Omental fat pad (tissue), 4 donors: Measurements from ENCODE around the gene ITIH4. TPM values are rescaled to one million over a fixed set of nuclear protein-coding genes. Genes with fewer than 3 reads are reported as not detected.

Source experiments
- ATAC-seq: fragments of 150-250 bp; one replicate; pipeline ENCODE4 v1.9.1; 2016; ENCODE audit warnings: mild to moderate bottlenecking, moderate library complexity; ENCODE audit not compliant: low FRiP score
- DNase-seq: peaks from one replicate; pipeline ENCODE4 v3.0.0-alpha.2; 2019; ENCODE audit warnings: low spot score
- total RNA-seq, 4 donors: library from RNA; depleted of rRNA; stranded (reverse); fragments of >200 nt; gene quantifications; one replicate each; pipeline ENCODE4 v1.1.0, GENCODE V29; 2016
- TF ChIP-seq, protein P1 (sequence below), 3 donors: fragments of 450-650 bp; IDR thresholded peaks; one replicate each; pipeline ENCODE4 v1.5.1; 2016 to 2017; ENCODE audit warnings: antibody characterized with exemption in 3 of 3, mild to moderate bottlenecking in 3 of 3, moderate library complexity in 2 of 3

ITIH4 gene
- total RNA-seq, 4 donors from 2014 or later, result 1.2 to 18.8 (median 3.6) TPM

DNA sequence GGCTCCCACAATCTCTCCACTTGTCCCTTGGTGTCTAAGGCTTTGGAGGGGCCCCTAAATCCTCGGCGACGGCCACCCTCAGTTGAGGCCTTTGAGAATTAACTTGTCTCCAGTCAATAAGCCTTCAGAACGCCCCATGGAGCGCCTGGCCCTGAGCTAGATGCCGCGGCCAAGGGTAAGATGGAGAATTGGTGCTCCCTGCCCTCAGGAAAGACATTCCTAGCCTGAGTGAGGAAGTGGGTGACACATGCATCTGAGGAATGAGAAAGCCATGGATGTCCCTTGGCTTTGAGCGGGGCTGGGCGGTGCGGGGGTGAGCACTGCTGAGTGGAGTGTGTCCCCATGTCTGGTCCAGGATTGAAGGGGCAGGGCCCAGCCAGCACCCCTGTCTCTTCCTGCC lies 13.3 kb downstream of the ITIH4 start:
- ATAC-seq, result no peak
- DNase-seq, result no peak
- TF ChIP-seq, protein P1, sequence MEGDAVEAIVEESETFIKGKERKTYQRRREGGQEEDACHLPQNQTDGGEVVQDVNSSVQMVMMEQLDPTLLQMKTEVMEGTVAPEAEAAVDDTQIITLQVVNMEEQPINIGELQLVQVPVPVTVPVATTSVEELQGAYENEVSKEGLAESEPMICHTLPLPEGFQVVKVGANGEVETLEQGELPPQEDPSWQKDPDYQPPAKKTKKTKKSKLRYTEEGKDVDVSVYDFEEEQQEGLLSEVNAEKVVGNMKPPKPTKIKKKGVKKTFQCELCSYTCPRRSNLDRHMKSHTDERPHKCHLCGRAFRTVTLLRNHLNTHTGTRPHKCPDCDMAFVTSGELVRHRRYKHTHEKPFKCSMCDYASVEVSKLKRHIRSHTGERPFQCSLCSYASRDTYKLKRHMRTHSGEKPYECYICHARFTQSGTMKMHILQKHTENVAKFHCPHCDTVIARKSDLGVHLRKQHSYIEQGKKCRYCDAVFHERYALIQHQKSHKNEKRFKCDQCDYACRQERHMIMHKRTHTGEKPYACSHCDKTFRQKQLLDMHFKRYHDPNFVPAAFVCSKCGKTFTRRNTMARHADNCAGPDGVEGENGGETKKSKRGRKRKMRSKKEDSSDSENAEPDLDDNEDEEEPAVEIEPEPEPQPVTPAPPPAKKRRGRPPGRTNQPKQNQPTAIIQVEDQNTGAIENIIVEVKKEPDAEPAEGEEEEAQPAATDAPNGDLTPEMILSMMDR (IDR thresholded peaks at IDR 0.05), result no peak

GRCh38 chr3:52816654-52817053 lies 13.8 kb downstream of the ITIH4 start:
- ATAC-seq (no peak), DNase-seq (no peak)
- TF ChIP-seq, protein P1 (IDR thresholded peaks at IDR 0.05), result no peak

- ATAC-seq, result no peak
- DNase-seq, result no peak
- TF ChIP-seq, protein P1 (IDR thresholded peaks at IDR 0.05), result no peak
These were observed 14.3 kb downstream of the ITIH4 start for GRCh38 chr3:52816199-52816598.

DNA sequence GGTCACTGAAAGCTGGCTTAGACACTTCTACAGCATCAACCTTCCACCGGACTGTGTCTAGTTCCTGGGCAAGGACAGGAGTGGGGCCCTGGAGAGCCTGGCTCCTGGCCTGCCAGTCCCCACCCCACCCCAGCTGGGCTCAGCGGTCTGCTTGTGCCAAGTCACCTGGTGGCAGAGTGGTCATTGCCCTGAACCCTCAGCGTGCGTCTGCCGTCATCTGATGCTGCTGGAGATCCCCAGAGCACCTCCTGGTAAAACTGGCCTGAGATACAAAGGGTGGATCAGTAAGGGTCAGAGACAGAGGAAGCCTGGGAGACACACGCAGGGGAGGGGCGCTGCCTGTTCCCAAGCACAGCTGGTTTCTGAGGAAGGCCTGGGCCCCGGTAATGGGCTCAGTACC lies 16.7 kb downstream of the ITIH4 start:
- DNase-seq (no peak), ATAC-seq (no peak)
- TF ChIP-seq, protein P1 (IDR thresholded peaks at IDR 0.05), result no peak

DNA sequence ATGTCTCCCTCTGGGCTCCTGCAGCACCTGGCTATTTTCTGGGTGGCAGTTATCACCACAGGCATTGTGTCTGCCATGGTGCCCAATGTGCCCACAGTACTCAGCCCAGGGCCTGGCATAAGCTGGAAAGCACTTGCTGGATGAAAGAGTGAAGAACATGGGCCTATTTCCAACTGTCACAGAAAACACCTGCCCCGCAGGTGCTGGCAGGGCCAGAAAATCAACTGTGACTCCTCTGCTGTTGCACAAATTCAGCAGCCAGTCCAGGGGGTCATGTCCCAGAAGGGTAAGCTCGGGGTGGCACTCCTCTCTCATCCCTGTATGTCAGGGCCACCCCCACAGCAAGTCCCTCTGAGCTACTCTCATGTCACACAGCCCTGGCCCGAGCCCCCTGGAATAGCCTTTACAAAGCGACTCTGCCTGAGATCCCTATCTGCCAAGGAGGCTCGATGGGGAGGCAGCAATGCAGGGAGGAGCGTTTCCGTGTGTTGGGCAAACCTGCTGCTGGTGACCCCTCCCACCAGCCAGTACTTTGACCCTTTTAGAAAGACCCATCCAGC lies 18.9 kb downstream of the ITIH4 start:
- ATAC-seq (no peak), DNase-seq (no peak)
- TF ChIP-seq, protein P1 (IDR thresholded peaks at IDR 0.05), result no peak

- ATAC-seq (no peak), DNase-seq (no peak)
- TF ChIP-seq, protein P1 (IDR thresholded peaks at IDR 0.05), result no peak
These were observed 19.5 kb downstream of the ITIH4 start for GRCh38 chr3:52810923-52811322.

- ATAC-seq (no peak), DNase-seq (no peak)
- TF ChIP-seq, protein P1 (IDR thresholded peaks at IDR 0.05), result no peak
These were observed 20.7 kb downstream of the ITIH4 start for GRCh38 chr3:52809662-52810377.
